Mucosa of stomach (tissue), 1 donor: ENCODE data around the gene INO80C.
"Not testable (repeated sequence)": the region's sequence is repeated elsewhere in the genome, so short reads cannot be mapped to it uniquely, and the experiment has no call there.

Source experiments
- H3K27me3 ChIP-seq: one replicate; pipeline ENCODE4 v1.7.0; 2013; ENCODE audit warnings: mild to moderate bottlenecking, low read length; ENCODE audit not compliant: control insufficient read depth, insufficient read depth
- H3K36me3 ChIP-seq: one replicate; pipeline ENCODE4 v1.7.0; 2013; ENCODE audit warnings: low read length; ENCODE audit not compliant: control insufficient read depth, insufficient read depth
- H3K4me1 ChIP-seq: one replicate; pipeline ENCODE4 v1.7.0; 2013; ENCODE audit warnings: mild to moderate bottlenecking, low read length; ENCODE audit not compliant: control insufficient read depth, insufficient read depth
- H3K4me3 ChIP-seq: one replicate; pipeline ENCODE4 v1.7.0; 2013; ENCODE audit warnings: low read length
- H3K9ac ChIP-seq: one replicate; pipeline ENCODE4 v1.7.0; 2013; ENCODE audit warnings: mild to moderate bottlenecking, low read length, moderate library complexity
- H3K9me3 ChIP-seq: one replicate; pipeline ENCODE4 v1.7.0; 2013; ENCODE audit warnings: mild to moderate bottlenecking, low read length, moderate library complexity; ENCODE audit not compliant: control insufficient read depth
- donor health status: Pancreatic carcinoma.

INO80C gene

GRCh38 chr18:35494251-35495220, 3.2 kb downstream of the INO80C start:
- Histone ChIP-seq H3K4me3 (no peak overlapping the region), H3K36me3 (no peaks in the 10 kb centered on the region), H3K4me1 (peaks cover 38% of the 10 kb centered on the region), H3K27me3 (no peaks in the 10 kb centered on the region), H3K9ac (no peak overlapping the region), H3K9me3 (no peaks in the 10 kb centered on the region)

GRCh38 chr18:35491700-35492077, 6.1 kb downstream of the INO80C start:
- Histone ChIP-seq H3K9ac (no peak overlapping the region), H3K27me3 (no peaks in the 10 kb centered on the region), H3K36me3 (no peaks in the 10 kb centered on the region), H3K4me3 (no peak overlapping the region), H3K9me3 (no peaks in the 10 kb centered on the region), H3K4me1 (peaks cover 59% of the 10 kb centered on the region)

GRCh38 chr18:35490894-35491699, 6.7 kb downstream of the INO80C start:
- Histone ChIP-seq H3K4me3 (no peak overlapping the region), H3K9ac (no peak overlapping the region), H3K9me3 (no peaks in the 10 kb centered on the region), H3K36me3 (no peaks in the 10 kb centered on the region), H3K4me1 (peaks cover 53% of the 10 kb centered on the region), H3K27me3 (no peaks in the 10 kb centered on the region)

DNA sequence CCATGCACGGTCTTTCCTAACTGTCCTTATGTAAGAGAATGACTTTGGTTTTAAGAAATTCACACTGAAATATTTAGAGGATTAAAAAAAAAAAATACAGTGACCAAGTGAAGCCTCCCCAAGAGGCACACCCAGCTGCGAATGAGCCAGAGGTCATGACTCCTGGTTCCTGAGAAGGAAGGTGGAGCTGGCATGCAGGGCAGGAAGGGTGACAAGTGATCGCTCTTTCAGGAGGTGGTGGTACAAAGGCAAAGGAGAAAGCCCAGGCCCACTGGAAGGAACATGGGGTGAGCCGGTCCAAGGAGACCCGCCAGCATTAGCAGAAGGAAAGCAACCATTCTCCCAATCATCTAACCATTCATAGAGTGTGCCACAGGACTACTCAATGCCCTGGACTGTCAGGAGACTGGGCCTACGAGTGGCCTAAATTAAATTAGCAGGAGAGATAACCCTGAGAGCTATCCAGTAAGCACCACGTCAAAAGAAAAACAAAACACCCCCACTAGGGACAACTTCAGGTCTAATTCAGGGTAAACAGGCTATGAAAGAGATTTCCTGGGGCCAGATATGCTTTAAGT, 7.8 kb downstream of the INO80C start:
- no peak overlapping the region for H3K4me3 ChIP-seq
- no peaks in the 10 kb centered on the region for H3K9me3 ChIP-seq
- H3K27me3 ChIP-seq, result no peaks in the 10 kb centered on the region
- H3K36me3 ChIP-seq, result no peaks in the 10 kb centered on the region
- no peak overlapping the region for H3K9ac ChIP-seq
- peaks cover 45% of the 10 kb centered on the region for H3K4me1 ChIP-seq

DNA sequence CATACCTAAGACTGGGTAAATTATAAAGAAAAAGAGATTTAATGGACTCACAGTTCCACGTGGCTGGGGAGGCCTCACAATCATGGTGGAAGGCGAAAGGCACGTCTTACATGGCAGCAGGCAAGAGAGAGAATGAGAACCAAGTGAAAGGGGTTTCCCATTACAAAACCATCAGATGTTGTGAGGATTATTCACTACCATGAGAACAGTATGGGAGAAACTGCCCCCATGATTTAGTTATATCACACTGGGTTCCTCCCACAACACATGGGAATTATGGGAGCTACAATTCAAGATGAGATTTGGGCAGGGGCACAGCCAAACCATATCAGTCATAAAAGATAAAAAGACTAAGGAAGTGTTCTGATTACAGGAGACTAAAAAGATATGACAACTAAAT, 8.5 kb downstream of the INO80C start:
- peaks cover 49% of the 10 kb centered on the region for H3K4me1 ChIP-seq
- H3K9ac ChIP-seq, H3K36me3 ChIP-seq, H3K4me3 ChIP-seq, H3K27me3 ChIP-seq, H3K9me3 ChIP-seq: not testable (repeated sequence)

GRCh38 chr18:35488396-35488795, 9.4 kb downstream of the INO80C start:
- not testable (repeated sequence) for H3K27me3 ChIP-seq, H3K4me3 ChIP-seq, H3K9me3 ChIP-seq, H3K36me3 ChIP-seq, H3K9ac ChIP-seq
- peaks cover 57% of the 10 kb centered on the region for H3K4me1 ChIP-seq

DNA sequence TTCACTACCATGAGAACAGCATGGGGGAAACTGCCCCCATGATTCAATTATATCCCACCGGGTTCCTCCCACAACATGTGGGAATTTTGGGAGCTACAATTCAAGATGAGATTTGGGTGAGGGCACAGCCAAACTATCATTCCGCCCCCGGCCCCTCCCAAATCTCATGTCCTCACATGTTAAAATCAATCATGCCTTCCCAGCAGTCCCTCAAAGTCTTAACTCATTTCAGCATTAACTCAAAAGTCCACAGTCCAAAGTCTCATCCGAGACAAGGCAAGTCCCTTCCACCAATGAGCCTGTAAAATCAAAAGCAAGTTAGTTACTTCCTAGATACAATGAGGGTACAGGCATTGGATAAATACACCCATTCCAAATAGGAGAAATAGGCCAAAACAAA, 10.2 kb downstream of the INO80C start:
- H3K9ac ChIP-seq, H3K27me3 ChIP-seq, H3K9me3 ChIP-seq, H3K4me3 ChIP-seq, H3K36me3 ChIP-seq: not testable (repeated sequence)
- peaks cover 66% of the 10 kb centered on the region for H3K4me1 ChIP-seq

DNA sequence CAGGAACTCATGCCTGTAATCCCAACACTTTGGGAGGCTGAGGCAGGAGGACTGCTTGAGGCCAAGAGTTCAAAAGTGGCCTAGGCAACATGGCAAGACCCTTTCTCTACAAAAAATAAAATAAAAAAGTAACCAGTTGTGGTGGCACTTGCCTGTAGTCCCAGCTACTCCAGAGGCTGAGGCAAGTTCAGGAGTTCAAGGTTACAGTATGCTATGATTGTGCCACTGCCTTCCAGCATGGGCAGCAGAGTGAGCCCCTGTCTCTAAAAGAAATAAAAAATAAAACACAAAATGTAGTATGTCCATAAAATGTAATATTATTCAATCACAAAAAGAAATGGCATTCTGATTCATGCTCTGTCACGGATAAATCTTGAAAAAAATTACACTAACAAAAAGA, 11.9 kb downstream of the INO80C start:
- Histone ChIP-seq H3K36me3 (no peaks in the 10 kb centered on the region), H3K27me3 (no peaks in the 10 kb centered on the region), H3K4me1 (peaks cover 69% of the 10 kb centered on the region), H3K9ac (no peak overlapping the region), H3K4me3 (no peak overlapping the region), H3K9me3 (no peaks in the 10 kb centered on the region)

- Histone ChIP-seq H3K9me3 (no peaks in the 10 kb centered on the region), H3K36me3 (no peaks in the 10 kb centered on the region), H3K4me3 (no peak overlapping the region), H3K27me3 (no peaks in the 10 kb centered on the region), H3K9ac (no peak overlapping the region), H3K4me1 (peaks cover 69% of the 10 kb centered on the region)
Measured at GRCh38 chr18:35484034-35484433, 13.7 kb downstream of the INO80C start.

GRCh38 chr18:35481960-35482366, 15.8 kb downstream of the INO80C start:
- Histone ChIP-seq H3K4me1 (peaks cover 67% of the 10 kb centered on the region), H3K9me3 (no peaks in the 10 kb centered on the region), H3K27me3 (no peaks in the 10 kb centered on the region), H3K36me3 (no peaks in the 10 kb centered on the region), H3K9ac (no peak overlapping the region), H3K4me3 (no peak overlapping the region)

GRCh38 chr18:35479911-35480586, 17.7 kb downstream of the INO80C start:
- Histone ChIP-seq H3K27me3 (no peaks in the 10 kb centered on the region), H3K4me3 (no peak overlapping the region), H3K9me3 (no peaks in the 10 kb centered on the region), H3K9ac (peak overlapping the region; percentile 22), H3K36me3 (no peaks in the 10 kb centered on the region), H3K4me1 (peaks cover 65% of the 10 kb centered on the region)
